Fibroblast of mammary gland (primary cell): ENCODE results near the gene BAIAP2L2.
"Not testable (repeated sequence)": the region's sequence is repeated elsewhere in the genome, so short reads cannot be mapped to it uniquely, and the experiment has no call there.

ENCODE experiments used
- DNase-seq: peaks from one replicate; pipeline ENCODE4 v3.0.0-alpha.2; 2010; ENCODE audit warnings: low read depth
- H3K4me3 ChIP-seq: 2 replicates; pipeline ENCODE4 v1.5.1; 2011; ENCODE audit warnings: low read depth, mild to moderate bottlenecking, low read length, moderate library complexity; ENCODE audit not compliant: control insufficient read depth
- CTCF ChIP-seq: conservative IDR thresholded peaks from 2 replicates; pipeline ENCODE4 v1.5.1; 2011; ENCODE audit warnings: low read depth, low read length, inconsistent platforms; ENCODE audit not compliant: control insufficient read depth, insufficient read depth

The BAIAP2L2 gene

GRCh38 chr22:38040953-38041759, 69.3 kb downstream of the BAIAP2L2 start:
- no peak overlapping the region for H3K4me3 ChIP-seq
- no peak for DNase-seq
- TF ChIP-seq CTCF, result no peak

- no peak overlapping the region for H3K4me3 ChIP-seq
- DNase-seq, result no peak
- no peak for TF ChIP-seq CTCF
These were observed 71.3 kb downstream of the BAIAP2L2 start for GRCh38 chr22:38038890-38039812.

DNA sequence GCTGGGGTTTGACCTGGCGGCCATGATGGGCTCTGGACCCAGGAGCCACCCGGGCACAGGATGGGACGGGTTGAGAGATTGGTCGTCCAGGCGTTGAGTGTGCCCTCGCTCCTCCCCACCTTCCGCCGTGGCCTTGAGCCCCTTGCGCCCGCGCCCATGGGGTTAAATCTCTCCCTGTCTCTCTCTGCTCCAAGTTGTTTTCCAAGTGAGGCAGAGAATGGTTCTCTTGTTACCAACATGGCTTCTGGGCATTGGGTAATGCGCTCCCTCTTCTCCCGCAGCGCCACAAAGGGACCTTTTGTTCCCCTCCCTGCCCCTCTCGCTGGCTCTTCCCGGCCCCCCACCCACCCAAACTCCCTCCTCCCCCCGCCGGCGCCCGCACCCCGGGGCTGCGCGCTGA, 72.1 kb downstream of the BAIAP2L2 start:
- no peak overlapping the region for H3K4me3 ChIP-seq
- TF ChIP-seq CTCF, result no peak
- DNase-seq, result no peak

DNA sequence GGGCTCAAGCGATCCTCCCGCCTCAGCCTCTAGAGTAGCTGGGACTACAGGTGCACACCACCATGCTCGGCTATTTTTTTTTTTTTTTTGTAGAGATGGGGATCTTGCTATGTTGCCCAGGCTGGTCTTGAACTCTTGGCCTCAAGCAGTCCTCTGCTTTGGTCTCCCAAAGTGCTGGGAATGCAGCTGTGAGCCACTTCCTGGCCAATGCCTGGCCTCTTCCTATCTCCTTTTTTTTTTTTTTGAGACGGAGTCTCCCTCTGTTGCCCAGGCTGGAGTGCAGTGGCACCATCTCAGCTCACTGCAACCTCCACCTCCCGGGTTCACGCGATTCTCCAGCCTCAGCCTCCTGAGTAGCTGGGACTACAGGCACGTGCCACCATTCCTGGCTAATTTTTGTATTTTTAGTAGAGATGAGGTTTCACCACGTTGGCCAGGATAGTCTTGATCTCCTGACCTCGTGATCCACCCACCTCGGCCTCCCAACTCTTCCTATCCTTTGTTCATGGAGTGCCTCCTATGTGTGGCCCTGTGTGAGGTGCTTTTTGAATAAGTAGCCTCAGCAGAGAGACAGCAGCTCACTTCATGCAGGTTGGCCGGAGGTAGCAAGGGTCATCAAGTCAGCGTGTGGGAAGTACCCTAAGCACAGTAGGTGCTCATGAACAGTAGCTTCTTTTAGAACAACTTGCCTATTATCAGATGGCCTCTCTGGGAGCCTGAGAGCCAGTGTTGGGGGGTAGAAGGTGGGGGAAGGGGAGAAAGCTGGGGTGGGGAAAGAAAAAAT, 72.9 kb downstream of the BAIAP2L2 start:
- not testable (repeated sequence) for H3K4me3 ChIP-seq, DNase-seq

DNA sequence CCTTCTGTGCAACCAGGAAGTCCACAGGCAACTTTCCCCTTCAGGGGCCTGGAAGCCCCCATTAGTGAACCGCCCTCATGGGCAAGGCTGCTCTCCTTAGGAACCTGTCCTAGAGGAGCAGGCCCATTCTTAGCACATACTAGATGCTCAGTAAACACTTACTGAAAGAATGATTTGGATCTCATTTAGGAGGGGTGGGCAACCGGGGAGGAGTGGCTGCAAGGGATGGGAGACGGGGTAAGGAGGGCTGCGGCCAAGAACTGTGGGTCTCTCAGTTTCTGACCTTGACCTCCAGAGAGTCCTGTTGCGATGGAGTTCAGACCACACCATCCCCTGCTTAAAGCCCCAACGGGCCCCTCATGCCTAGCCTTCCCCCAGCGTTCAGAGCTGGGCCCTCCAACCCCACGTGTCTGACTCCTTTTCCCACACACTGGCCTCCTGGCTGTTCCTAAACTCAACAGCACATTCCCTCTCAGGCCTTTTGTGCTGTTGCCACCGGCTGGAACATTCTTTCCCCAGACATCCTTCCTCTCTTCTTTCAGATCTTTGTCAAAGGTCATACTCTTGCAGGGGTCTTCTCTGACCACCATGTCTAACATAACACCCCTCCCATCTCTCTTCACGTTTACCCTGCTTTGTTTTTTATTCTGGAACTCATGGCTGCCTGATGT, 74.0 kb downstream of the BAIAP2L2 start:
- H3K4me3 ChIP-seq, result no peak overlapping the region
- DNase-seq, result no peak
- no peak for TF ChIP-seq CTCF

DNA sequence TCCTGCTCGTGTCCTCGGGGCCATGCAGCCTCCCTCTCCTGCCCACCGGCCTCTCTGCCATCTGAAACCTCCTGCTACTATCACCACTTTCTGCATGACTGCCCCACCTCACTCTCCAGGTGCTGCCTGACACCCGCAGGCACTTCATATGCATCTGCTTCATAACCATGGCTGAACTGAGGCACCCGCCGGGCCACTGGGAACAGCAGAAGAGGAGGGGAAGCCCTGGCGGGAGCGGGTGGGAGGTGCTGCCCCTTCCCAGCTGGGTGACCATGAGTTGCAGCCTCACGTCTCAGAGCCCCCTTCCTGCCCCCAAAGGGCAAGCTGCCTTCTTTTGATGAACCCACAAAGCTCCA, 75.0 kb downstream of the BAIAP2L2 start:
- DNase-seq, result no peak
- TF ChIP-seq CTCF, result no peak
- no peak overlapping the region for H3K4me3 ChIP-seq
